Ammon's horn (tissue), 1 donor: ENCODE measurements around the gene HTT-AS.

Source experiments
- DNase-seq: peaks from one replicate; pipeline ENCODE4 v3.0.0-alpha.2; 2016; ENCODE audit warnings: low spot score

Gene HTT-AS

GRCh38 chr4:3030566-3031356 lies 43.6 kb downstream of the HTT-AS start:
- no peak for DNase-seq

DNA sequence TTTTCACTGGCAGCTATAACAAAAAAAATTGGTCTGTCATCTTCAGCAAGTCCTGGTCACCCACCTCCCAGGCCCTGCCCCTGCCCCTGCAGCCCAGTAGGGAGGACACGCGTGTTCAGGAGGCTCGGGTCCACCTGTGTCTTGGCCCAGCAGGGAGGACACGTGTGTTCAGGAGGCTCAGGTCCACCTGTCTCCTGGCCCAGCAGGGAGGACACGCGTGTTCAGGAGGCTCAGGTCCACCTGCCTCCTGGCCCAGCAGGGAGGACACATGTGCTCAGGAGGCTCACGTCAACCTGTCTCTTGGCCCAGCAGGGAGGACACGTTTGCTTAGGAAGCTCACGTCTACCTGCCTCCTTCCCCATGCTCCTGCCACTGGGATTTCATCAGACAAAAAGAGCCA lies 44.9 kb downstream of the HTT-AS start:
- DNase-seq, result no peak

DNA sequence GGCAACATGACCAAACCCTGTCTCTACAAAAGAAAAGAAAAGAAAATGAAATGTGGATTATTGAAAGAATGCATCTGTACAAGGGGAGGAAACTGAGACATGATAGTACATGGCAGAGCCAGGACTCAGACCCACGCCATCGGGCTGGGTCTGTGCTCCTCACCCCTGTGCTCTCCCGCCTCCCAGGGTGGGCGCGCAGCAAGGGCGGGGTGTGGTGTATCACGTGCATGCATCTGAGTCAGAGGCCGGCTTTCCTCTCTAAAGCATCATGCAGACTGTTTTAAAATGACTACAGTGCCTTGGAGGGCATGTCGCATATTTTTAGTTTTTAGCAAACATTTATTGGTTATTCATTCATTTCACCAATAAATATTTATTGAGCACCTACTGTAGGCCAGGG lies 47.8 kb downstream of the HTT-AS start:
- DNase-seq, result no peak

- DNase-seq, result no peak
Observed at GRCh38 chr4:3025881-3026280, 48.5 kb downstream of the HTT-AS start.

DNA sequence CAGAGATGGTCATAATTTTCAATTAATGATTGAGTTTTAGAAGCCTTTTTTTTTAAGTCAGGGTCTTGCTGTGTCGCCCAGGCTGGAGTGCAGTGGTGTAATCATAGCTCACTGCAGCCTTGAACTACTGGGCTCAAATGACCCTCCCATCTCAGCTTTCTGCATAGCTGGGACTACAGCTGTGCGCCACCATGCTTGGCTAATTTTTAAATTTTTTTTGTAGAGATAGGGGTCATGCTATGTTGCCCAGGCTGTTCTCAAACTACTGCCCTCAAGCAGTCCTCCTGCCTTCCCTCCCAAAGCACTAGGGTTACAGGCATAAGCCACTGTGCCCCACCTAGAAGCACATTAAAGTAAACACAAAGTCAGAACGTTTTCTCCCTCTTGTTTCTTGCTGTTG lies 51.7 kb downstream of the HTT-AS start:
- no peak for DNase-seq

- no peak for DNase-seq
Observed at GRCh38 chr4:3022112-3022511, 52.2 kb downstream of the HTT-AS start.

DNA sequence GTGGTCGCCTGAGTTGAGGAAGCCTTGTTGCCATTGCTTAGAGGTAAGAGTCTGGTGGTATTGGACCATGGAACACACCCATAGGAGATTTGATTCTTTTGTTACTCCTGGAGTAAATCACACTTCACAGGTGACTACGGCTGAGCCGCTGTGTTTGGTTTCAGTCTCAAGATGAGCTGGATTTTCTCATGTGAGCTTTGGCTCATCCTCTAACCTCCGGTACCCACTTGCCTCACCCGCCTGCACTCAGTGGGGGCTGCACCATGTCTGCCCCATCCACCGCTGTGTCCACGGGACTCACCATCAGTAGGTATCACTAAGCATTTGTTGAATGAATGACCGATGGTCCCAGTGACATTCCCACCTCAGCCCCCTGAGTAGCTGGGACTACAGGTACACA lies 52.7 kb downstream of the HTT-AS start:
- no peak for DNase-seq

DNA sequence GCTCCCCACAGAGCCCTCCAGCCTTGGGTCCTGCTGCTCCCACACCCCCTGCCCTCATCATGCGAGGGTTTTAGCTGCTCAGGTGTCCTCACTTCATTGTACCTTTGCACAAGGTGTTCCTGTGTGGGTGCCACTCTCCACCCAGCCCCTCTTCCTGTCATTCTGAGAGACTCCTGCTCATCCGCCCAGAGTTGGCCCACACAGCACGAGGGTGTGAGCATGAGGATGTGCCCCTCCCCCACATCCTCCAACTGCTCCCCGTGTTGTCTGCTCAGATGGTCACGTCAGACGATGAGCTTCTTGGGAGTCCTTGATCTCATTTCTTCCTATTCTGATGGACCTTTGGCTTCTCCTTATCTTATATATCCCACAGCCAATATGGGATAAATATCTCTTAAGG lies 53.2 kb downstream of the HTT-AS start:
- DNase-seq, result no peak

DNA sequence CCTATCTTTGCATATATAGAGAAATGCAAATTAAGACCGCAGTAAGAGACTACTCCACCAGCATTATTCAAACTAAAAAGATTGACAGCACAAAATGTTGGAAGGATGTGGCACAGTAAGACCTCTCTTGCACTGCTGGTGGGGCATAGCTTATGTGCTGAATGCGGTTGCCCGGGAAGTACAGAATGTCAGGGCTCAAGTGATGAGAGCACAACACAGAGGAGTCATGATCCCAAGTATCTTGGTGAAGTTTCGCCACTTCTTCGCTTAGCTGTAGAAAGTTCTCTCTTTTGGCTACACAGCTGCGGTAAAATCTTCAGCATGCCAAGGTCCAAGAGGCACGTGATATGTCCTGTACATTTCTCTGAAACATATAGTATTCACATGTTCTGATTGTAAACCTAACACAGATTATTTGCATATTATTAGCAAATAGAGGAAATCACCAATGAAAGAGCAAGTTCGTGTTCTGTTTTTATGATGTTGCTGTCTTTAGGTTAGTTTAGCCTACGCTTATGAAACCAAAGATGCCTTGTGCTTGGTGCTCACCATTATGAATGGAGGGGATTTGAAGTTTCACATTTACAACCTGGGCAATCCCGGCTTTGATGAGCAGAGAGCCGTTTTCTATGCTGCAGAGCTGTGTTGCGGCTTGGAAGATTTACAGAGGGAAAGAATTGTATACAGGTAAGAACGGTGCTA lies 55.0 kb downstream of the HTT-AS start:
- DNase-seq, result no peak

GRCh38 chr4:3017504-3017903 lies 56.8 kb downstream of the HTT-AS start:
- DNase-seq, result no peak

DNA sequence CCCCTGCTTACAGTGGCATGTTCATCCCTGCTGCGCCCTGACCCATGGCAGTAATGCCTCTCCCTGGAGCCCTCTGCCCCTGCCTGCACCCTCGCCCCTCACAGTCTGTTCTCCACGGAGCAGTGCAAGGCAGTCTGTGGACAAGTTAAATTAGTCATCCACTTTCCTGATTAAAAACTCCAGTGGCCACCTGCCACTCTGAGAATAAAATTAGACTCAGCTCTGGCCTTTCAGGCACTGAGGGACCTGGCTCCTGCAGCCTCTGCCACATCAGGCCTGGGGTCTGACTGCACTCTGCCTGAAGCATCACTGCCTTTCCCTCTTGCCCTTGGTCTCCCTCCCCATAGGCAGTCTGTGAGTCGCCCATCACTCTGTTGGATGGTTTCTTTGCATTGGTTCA lies 57.4 kb downstream of the HTT-AS start:
- no peak for DNase-seq

- no peak for DNase-seq
Observed at GRCh38 chr4:3013839-3014350, 60.4 kb downstream of the HTT-AS start.
